Cerebellar nuclear complex (tissue), 1 donor: ENCODE data around the gene IDH3A.
"Not testable (repeated sequence)": the region's sequence is repeated elsewhere in the genome, so short reads cannot be mapped to it uniquely, and the experiment has no call there.

Experiments used
- DNase-seq, 2 experiments: peaks; one replicate each; lab custom pipeline; 2025; lab: John Stamatoyannopoulos, UW

Gene IDH3A

DNA sequence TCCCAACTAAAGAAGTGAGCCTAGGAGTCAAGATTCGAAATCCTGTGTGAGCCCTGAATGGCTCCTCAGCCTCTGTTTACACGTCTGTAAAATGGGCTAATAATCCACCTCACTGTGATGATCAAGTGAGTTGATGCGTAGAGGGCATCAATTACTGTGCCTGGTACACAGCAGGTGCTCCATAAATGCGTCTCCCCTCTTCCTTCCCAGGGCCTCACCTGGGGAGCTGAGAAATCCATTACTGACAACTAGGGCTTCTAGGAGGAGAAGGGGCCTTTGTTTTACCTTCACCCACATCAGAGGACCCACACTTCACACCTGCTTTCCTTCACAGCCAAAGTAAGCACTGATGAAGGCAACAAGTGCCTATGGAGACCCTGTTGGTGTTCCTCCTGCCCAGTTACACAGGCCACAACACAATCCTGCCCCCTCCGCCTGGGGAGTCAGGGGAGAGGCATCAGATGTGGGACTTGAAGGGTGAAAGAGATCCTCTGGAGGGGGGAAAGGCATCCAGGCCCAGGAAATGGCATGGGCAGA is 19.3 kb upstream of the IDH3A start:
- DNase-seq: no peak

DNA sequence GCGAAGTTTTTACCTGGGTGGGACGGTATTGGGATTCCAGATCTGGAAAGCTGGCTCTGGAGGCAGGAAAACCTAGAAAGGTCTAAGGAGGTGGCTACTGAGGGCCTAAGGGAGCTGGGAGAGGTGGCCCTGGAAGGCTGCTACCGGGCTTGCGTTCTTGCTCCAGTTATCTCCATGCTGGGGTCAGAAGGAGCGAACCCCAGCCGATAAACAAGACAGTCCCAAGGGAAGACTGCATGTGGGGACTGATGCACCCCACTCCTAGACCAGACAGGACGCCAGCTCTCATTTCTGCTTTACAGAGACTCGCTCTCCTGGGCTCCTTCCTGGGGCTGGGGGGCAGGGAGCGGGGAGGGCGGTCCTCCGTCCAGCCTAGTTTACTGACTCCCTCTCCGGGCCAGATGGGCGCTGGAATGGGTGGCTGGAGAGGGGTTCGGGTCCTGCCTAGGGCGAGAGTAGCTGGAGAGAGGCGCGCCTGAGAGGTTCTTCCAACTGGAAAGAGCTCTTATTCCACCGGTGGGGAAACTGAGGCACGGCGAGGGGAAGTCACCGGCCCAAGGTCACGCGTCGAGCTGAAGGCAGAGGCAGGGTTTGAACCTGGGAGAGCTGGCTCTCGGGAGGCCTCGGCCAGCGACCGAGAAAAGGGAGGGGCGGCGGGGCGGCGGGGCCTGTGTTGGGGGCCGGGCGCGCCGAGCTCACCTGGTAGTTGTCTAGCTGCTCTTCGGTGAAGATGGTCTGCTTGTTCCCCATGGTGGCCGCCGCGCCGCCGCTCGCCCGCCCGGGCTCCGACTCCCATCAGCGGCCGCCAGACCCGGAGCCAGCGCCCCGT is 18.5 kb upstream of the IDH3A start:
- no peak for DNase-seq

DNA sequence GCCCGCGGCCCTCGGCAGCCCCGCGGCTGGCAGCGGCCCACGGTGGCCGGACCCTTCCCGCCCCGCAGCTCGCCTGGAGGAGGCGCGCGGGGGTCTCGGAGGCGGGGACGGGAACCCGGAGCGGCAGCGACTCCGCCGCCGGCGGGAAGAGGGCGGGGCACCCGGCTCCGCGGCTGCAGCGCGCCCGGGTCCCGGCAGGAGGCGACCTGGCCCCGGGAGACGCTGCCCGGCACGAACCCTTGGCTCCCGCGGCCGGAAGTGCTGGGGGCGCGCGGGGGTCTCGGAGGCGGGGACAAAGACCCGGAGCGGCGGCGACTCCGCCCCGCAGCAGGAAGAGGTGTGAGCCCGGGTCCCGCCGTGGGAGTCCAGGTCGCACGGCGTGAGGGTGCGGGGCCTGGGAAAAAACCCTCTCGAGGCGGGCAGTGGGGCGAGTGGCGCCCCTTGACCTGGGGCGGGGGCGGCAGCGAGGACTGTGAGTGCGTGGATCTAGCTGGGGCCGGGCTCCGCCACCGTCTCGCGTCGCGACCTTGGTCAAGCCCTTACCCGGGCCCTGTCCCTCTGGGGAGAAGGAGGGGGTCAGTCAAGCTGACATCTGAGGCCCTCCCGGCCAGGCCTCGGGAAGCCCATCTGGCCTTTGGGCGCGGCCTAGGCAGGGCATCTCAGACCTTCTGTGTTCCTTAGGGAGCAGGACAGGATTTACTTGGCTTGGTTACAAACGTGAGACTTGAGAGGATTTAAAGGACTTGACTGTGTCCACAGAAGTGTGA is 17.7 kb upstream of the IDH3A start, which contains the start of gene CIB2:
Gene CIB2 (minus strand): TSS at position 151 of the 767 bp plus-strand sequence. CDS start 230 bp downstream, outside the sequence.
- DNase-seq: no peak

DNA sequence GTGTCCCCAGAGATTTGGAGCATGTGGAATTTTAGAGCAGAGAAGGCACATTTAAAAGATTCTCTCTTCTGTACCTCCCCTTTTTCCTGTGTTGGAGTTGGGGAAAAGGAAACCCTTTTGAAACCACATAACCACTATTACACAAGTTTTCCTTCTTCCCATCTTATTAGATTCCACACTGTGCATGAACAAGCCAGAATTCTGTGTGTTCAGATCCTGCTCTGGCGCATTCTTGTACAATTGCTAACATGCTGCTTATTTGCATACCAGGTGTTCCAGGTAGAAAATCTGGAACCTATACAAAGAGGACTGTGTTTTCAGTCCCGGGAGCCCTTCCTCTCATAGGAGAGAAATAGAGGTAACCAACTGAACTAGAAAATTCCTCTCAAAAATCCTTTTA is 15.4 kb upstream of the IDH3A start:
- DNase-seq: no peak

DNA sequence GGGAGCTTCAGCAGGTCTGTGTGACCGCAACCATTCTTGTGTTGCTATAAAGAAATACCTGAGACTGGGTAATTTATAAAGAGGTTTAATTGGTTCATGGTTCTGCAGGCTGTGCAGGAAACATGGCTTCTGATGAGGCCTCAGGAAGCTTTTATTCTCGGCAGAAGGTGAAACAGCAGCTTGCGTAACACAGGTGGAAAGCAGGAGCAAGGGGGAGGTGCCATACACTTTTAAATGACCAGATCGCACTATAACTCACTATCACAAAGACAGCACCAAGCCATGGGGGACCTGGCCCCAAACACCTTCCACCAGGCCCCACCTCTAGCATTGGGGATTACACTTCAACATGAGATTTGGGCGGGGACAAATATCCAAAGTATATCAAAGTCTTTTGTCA is 9.6 kb upstream of the IDH3A start:
- no peak for DNase-seq

DNA sequence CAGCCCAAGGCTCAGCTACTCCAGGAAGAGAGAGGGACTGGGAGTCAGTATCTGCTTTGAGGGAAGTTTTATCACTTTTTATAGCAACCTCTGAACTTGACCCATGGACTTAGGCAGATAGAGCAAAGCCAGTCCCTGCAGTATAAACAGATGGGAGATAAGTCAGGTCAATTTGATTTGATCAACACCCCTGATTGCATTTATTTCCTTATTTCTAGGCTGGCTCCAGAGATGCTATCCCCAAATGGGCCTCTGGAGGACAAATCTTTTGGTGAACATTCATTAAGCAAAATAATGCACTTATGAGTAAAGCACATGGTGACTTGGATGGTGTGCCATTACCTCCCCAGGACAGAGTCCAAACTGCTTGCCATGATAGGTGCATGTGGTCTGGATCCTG is 8.9 kb upstream of the IDH3A start:
- no peak for DNase-seq

DNA sequence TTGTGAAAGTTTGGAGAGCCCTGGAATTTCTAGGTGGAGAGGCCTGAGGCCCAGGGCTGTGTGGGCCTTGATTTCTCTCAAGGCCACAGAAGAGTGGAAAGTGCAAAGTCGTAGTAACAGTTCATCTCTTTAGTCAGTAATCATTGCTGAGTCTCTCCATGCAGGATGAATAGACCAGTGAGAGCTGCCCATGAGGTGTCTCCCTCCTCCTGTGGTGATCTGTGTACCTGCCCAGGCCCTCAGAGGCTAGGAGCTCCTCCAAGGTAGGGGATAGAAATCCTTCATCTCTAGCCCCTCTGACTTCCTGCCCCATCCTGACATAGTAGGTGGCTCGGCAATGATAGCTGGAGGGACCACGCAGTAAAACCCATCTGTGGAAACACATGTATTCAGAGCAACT is 6.8 kb upstream of the IDH3A start:
- DNase-seq: no peak

DNA sequence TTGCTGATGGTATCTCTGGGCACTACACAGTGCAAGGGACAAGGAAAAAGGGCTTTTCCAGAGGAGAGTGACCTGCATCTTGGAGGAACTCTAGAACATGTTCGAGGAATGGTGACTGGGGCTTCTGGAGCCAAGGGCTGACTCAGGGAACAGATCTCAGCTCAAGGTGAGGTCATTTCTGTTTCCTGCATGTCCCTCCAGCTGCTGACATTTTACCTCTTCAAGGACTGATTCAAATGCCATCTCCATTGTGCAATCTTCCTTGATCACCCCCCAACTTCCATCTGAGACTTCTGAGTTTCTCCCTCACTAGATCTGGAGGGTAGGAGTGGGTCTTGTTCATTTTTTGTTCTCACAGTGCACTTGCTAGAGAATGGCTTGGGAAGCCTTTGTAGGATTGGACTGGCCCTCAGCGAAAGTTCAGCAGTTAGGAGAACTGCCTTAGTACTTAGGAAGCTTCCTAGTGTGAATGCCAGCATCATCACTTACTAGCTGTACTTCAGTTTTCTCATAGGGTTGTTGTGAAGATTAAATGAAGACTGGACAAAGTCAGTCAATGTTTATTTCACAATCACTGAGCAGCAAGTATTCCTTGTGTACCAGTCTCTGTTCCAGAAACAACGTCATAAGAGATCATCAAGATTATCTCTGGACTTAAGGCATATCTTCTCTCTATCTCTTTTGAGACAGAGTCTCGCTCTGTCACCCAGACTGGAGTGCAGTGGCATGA is 2.6 kb upstream of the IDH3A start:
- no peak for DNase-seq

DNA sequence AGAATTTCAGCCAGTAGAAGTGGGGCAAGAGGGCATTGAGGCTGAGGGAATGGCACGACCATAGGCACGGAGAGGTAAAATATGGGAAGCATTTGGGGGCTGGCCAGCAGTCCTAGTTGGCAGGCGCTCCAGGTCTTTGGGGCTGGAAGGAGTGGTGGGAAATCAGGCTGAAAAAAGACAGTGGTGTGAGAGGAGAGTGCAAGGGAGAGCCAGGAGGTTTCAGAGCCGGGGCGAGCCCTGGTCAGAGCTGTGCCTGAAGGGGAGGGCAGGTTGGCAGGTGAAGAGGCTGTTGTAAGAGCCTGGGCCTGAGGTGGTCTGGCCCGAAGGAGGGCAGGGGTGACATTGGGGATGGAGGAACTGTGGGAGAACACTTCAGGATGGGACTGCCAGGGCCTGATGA is 1.6 kb upstream of the IDH3A start:
- no peak for DNase-seq

DNA sequence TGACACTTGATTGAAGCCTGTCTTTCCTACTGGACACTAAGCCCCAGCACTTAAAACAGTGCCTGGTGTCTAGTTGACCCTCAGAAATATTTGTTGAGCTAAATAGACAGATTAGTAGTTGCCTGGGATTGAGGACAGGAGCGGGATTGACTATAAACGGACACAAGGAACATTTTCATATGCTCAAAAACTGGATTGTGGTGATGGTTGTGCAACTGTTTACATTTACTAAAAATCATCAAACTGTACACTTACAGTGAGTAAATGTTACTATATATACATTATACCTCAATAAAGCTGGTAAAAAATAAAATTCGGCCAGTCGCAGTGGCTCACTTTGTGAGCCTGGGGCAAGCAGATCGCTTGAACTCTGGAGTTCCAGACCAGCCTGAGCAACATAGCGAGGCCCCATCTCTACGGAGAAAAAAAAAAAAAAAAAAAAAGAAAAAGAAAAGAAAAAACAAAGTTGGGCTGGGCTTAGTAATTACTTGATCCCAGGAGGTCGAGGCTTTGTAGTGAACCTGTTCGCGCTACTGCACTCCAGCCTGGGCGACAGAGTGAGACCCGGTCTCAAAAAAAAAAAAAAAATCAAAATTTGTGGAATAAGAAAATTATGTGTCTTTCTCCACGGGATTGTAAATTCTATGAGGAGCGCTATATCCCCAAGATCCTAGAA is 632 bp upstream of the IDH3A start:
- no peak for DNase-seq

DNA sequence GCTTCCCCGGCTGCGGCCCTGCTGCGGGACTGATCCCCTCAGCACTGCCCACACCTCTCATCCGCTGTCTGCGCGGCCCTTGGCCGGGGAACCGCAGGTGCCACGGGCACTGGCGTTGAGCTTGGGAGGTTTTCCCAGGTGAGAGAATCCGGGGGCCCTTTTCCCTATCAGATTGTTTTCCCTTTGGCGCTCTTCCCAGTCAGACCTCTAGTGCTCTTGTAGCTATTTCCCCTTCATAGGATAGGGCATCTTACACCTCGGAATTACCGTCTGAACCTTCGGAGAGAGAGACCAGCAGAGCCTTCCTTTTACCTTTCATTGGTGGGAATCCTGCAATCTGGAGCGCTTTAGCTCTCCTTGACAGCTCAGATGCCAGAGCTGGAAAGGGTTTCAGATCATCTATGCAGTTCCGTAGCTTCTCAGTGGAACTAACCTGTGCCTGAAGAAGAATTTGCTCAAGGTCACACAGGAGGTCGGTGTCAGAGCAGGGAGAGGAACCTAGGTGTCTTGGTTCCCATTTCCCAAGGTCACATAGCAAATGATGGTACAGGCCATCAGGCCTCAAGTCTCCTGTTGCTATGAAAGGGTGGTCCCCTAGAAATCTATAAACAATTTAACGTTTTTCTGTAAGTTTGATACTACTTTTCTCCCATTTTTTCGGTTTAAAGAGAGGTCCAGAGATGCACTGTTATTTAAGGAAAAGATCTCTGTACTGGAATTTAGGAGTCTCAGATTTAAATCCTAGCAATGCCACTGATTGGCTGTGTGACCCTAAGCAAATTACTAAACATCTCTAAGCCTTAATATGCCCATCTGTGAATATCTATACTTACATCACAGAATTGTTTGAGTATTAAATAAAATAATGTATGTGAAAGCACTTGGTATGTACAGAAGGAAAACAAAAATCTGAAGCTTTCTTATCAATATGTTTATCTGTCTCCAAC is 916 bp downstream of the IDH3A start:
- DNase-seq: no peak

DNA sequence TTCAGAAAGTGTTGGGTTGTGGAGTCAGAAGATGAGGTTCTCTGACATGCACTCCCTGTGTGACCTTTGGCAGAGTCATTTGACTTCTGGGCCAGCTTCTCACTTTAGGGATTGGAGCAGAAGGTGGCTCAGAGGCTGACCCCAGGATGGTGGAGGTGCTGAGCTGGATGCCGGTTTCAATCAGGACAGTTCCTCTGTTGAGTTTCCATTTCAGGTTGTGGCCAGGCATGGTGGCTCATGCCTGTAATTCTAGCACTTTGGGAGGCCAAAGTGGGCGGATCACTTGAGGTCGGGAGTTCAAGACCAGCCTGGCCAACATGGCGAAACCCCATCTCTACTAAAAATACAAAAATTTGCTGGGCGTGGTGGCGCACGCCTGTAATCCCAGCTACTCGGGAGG is 1.9 kb downstream of the IDH3A start:
- DNase-seq: not testable (repeated sequence)

DNA sequence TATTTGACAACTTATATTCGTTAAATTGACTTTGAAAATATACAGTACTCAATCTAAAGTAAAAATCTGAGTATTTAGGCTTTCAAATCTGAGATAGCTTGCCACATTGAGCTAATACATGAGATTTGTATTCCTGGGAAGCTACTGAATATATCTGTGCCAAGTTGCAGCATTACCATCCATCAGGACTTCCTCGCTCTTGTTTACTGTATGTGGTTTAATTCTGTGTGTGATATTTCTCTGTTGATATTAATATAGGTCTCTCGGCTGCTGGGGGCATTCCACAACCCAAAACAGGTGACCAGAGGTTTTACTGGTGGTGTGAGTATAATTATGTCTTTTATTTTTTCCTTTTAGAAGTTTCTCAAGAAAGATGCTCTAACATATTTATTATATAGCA is 5.8 kb downstream of the IDH3A start:
- no peak for DNase-seq

DNA sequence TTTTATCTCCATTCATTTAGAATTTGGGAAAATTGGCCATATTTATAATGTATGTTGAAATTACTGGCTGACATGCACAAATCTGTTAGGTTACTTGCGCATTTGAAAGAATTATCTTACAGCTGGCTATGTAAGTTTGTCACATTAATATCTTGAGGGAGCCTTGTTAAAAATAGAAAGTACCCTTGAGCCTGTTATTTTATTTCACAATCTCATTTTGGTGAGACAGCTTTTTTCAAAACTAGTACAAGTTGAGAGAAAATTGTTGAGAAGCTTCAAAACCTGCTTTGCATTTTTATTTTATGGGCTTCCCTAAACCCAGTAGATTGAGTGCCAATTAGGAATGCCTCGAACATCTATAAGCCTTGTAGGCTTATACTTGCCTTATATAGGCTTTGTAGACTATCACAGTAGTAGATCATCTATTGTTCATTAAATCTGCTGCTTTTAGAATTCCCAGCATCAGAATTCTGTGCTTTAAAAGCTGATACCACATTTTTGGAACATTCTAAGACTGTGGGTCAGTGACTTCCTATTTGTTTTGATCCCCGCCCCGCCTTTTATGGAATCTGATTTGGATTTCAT is 6.3 kb downstream of the IDH3A start:
- DNase-seq: no peak

DNA sequence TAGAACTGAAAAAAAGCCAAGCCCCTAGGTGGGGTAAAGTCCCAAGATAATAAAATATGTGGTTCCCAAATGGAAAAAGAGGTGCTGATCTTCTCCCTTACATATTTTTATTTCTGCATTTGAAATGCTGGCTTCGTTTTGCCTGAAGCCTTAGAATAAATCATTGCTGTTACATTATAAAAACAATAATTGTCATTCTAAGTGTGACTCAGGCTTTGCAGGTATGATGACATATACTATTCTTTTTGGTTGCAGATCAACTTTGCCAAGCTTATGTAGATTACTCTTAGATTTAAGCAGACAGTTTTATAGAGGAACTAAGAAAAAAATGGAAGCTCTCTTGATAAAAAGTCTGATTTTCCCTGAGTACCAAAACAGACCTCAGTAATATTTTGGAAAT is 7.5 kb downstream of the IDH3A start:
- DNase-seq: no peak

DNA sequence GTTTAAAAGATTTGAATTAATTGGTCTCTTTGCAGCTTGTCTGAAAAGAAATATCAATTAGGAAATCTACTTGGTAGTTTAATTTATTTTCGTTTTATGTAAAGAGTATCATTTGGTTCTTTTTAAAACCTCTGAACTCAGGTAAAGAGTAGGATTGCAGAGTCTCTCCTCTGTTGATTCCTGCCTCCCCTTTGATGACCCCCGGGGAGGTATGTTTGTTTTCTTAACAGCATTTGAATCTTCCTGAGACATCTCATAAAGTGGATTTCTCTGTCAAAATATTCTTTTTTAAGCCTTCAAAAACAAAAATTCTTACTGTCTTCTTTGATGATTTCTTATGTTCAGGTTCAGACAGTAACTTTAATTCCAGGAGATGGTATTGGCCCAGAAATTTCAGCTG is 8.0 kb downstream of the IDH3A start:
- no peak for DNase-seq

DNA sequence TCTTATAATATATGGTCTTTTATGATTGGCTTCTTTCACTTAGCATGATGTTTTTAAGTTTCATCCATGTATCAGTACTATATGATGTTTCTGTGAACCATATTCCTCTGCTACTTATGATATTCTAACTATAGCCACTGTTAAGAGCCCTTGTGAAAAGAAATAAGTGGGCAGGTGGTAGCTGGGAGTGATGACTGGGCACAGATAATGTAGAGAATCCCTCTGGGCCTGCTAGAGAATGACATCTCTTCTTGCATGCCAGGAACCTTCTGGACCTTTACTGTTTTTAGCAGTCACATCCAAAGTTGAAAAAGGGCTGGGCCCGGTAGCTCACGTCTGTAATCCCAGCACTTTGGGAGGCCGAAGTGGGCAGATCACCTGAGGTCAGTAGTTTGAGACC is 10.2 kb downstream of the IDH3A start:
- no peak for DNase-seq

DNA sequence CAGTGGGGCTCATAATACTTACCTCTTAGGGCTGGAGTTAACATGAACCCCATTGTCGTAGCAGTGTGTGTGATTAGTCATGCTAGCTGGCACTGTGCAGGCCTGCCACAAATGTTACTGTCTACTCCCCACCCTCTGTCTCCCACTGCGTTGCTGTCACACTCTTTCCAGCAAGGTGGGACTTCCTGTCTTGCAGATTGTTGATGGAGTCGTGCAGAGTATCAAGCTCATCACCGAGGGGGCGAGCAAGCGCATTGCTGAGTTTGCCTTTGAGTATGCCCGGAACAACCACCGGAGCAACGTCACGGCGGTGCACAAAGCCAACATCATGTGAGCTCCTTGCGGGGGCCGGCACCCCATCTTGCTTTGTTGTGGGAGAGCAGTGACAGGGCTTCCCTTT is 12.9 kb downstream of the IDH3A start:
- DNase-seq: no peak

DNA sequence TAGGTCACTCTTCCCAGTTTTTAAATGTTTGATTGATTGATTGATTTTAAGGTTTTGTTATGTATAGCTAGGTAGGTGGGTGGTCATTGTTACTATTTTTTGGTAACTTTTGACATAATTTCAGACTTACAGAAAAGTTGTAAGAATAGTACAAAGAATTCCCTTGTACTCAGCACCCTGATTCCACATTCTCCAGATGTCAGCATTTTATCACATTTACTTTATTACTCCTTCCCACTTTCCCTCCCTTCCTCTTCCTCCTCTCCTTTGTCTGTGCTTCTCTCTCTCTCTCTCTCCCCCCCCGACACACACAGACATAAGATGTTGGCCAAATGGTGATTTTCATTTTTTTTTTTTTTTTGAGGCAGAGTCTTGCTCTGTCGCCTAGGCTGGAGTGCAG is 14.8 kb downstream of the IDH3A start:
- DNase-seq: no peak

DNA sequence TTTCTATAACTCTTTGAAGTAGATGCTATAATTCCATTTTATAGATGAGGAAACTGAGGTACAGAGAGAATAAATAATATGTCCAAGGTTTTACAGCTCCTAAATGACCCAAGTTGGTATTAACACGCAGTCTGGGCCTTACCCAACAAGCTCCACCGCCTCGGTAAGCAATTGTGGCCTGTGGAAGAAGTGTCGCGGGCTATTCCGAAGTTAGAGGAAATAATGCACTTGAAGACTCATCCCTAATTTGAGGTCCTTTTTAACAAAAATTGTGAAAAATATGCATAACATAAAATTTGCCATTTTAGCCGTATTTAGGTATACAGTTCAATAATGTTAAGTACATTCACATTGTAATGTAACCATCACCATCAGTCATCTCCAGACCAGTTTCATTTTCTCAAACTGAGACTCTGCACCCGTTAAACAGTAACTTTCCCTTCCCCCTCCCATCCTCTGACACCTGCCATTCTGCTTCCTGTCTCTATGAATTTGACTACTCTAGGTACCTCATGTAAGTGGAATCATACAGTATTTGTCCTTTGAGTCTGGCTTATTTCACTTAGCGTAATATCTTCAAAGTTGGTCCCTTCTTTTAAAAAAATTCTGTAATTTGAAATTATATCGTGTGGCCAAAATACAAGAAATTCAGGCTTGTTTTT is 18.2 kb downstream of the IDH3A start:
- no peak for DNase-seq
